ENCODE data around the gene CD96. TPM values are rescaled to one million over a fixed set of nuclear protein-coding genes. Genes with fewer than 3 reads are reported as not detected.

The CD96 gene
- total RNA-seq, 1 experiment from 2014 or later: not detected

DNA sequence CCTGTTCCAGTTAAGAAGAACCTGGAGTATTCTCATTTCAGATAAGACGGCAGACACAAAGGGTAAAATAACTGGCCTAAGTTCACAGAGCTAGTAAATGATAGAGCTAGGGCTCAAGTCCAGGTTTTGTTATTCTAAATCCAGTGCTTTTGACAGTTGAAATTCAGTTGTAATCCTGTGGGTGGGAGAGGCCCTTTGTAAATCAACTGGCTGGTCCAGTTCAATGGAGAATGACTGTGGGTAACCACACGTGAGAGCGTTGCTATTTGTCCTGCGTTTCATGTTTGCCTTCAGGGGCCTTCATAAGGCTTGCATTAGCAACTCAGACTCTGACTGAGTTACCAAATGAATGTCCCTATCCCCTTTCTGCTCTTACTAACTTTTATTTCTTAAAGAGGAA is 24.2 kb upstream of the CD96 start:
- TF ChIP-seq, protein P1, sequence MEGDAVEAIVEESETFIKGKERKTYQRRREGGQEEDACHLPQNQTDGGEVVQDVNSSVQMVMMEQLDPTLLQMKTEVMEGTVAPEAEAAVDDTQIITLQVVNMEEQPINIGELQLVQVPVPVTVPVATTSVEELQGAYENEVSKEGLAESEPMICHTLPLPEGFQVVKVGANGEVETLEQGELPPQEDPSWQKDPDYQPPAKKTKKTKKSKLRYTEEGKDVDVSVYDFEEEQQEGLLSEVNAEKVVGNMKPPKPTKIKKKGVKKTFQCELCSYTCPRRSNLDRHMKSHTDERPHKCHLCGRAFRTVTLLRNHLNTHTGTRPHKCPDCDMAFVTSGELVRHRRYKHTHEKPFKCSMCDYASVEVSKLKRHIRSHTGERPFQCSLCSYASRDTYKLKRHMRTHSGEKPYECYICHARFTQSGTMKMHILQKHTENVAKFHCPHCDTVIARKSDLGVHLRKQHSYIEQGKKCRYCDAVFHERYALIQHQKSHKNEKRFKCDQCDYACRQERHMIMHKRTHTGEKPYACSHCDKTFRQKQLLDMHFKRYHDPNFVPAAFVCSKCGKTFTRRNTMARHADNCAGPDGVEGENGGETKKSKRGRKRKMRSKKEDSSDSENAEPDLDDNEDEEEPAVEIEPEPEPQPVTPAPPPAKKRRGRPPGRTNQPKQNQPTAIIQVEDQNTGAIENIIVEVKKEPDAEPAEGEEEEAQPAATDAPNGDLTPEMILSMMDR (conservative IDR thresholded peaks at IDR 0.05): no peak
- no peak overlapping the region for H3K4ac ChIP-seq (ENCODE audit: low read depth, low read length)
- H4K91ac ChIP-seq (ENCODE audit: insufficient read length, low read depth, low read length): no peak overlapping the region
- H3K4me1 ChIP-seq (ENCODE audit: insufficient read depth, low read length): no peaks in the 10 kb centered on the region
- H4K8ac ChIP-seq (replicated peaks; ENCODE audit: insufficient read length, low read depth, low read length): no peak overlapping the region
- no peaks in the 10 kb centered on the region for H3K9me3 Mint-ChIP-seq
- H3T11ph ChIP-seq (ENCODE audit: low read length): no peak overlapping the region
- H2BK20ac ChIP-seq (ENCODE audit: low read depth, low read length, poor library complexity, severe bottlenecking): no peak overlapping the region
- no peaks in the 10 kb centered on the region for H3K27me3 ChIP-seq (ENCODE audit: insufficient read depth, low read length)
- H3K27ac ChIP-seq (ENCODE audit: insufficient read length, low read depth, low read length): no peak overlapping the region
- no peak overlapping the region for H3K56ac ChIP-seq (ENCODE audit: insufficient read length, low read depth, low read length)
- no peaks in the 10 kb centered on the region for H3K79me2 ChIP-seq (ENCODE audit: insufficient read depth, low read length)
- H2BK15ac ChIP-seq (ENCODE audit: low read depth, low read length): no peak overlapping the region
- H3K79me1 ChIP-seq (ENCODE audit: insufficient read depth, low read depth, low read length, poor library complexity, severe bottlenecking): no peaks in the 10 kb centered on the region
- no peak overlapping the region for H3K14ac ChIP-seq (ENCODE audit: insufficient read depth, low read length)
- H2BK5ac ChIP-seq (ENCODE audit: insufficient read length, low read length): no peak overlapping the region
- H2BK12ac ChIP-seq (ENCODE audit: insufficient read length, low read depth, low read length): no peak overlapping the region
- H3K9me3 ChIP-seq (ENCODE audit: control insufficient read depth, low read depth, low read length): no peaks in the 10 kb centered on the region
- no peak overlapping the region for H3K9ac ChIP-seq (ENCODE audit: extremely low read depth, insufficient read length, low read length)
- H2AFZ ChIP-seq (ENCODE audit: low read length): no peak overlapping the region
- no peak overlapping the region for H2BK120ac ChIP-seq (ENCODE audit: low read depth, low read length, poor library complexity, severe bottlenecking)
- no peak overlapping the region for H3K23ac ChIP-seq (ENCODE audit: insufficient read length, low read depth, low read length)
- H4K5ac ChIP-seq (ENCODE audit: insufficient read length, low read depth, low read length): no peak overlapping the region
- no peak for DNase-seq
- peak overlapping the region in 1 of 3 experiments; percentile 78; a peak in 1 of 7 replicates for H3K27ac Mint-ChIP-seq
- no peak overlapping the region for H3K4me2 ChIP-seq (ENCODE audit: insufficient read depth, insufficient read length, low read length)
- no CpG with 5 or more reads among the region's 4 CpGs for WGBS (ENCODE audit: extremely low coverage, insufficient read length, low lambda C conversion rate)
- H3K23me2 ChIP-seq (ENCODE audit: insufficient read length, low read depth, low read length, poor library complexity, severe bottlenecking): no peaks in the 10 kb centered on the region
- peaks cover 4% of the 10 kb centered on the region; the same call in 1 of the 2 replicates for H3K27me3 Mint-ChIP-seq (ENCODE audit: low read depth)
- no peaks in the 10 kb centered on the region for H4K20me1 ChIP-seq (ENCODE audit: control insufficient read depth, insufficient read depth, insufficient read length)
- H3K18ac ChIP-seq (ENCODE audit: insufficient read length, low read depth, low read length): no peak overlapping the region
- H3K4me1 Mint-ChIP-seq: peaks cover 14 to 24% of the 10 kb centered on the region in 2 experiments
- H3K36me3 Mint-ChIP-seq (ENCODE audit: insufficient read depth in 1 of 3, low read depth in 3 of 3): no peaks in the 10 kb centered on the region; a peak in 1 of 7 replicates
- no peak overlapping the region for H2AK5ac ChIP-seq (ENCODE audit: insufficient read length, low read length)
- H3K4me3 Mint-ChIP-seq: no peak overlapping the region
